Naive thymus-derived CD4-positive, alpha-beta T cell (primary cell): ENCODE measurements around the gene WWC2. TPM values are rescaled to one million over a fixed set of nuclear protein-coding genes. Genes with fewer than 3 reads are reported as not detected.

Experiments
- ATAC-seq: fragments of 150-1000 bp; cut with Tn5 transposase; 2 replicates; pipeline ENCODE4 v1.10.0; 2021; ENCODE audit warnings: mild to moderate bottlenecking, moderate library complexity
- CTCF ChIA-PET: fragments of 350-600 bp; sonication (Branson Sonifier 250); formaldehyde crosslinking; loops from one replicate; lab custom pipeline; 2021; ENCODE audit warnings: antibody characterized with exemption; lab: Charles Lee
- POLR2A ChIA-PET: fragments of 350-600 bp; sonication (Branson Sonifier 250); formaldehyde crosslinking; loops from one replicate; lab custom pipeline; 2021; ENCODE audit warnings: antibody characterized with exemption, inconsistent platforms; lab: Charles Lee
- DNase-seq, 9 donors: peaks; one replicate each; pipeline versions ENCODE4 v3.0.0 to v3.0.0-alpha.2; 2020 to 2022; ENCODE audit warnings: mixed read lengths in 1 of 9
- H3K27ac ChIP-seq: one replicate; pipeline ENCODE4 v1.7.0; 2013; ENCODE audit warnings: mild to moderate bottlenecking, low read depth, low read length, moderate library complexity
- H3K27me3 ChIP-seq, 2 donors: one replicate each; pipeline ENCODE4 v1.7.0; 2013; ENCODE audit warnings: low read length in 2 of 2, mild to moderate bottlenecking in 2 of 2, moderate library complexity in 2 of 2; ENCODE audit not compliant: control insufficient read depth in 2 of 2, insufficient read depth in 2 of 2
- H3K36me3 ChIP-seq, 3 experiments: 1 replicate in 2 of 3; 2 replicates in 1 of 3; pipeline ENCODE4 v1.7.0; 2013; ENCODE audit warnings: low read length in 3 of 3, mild to moderate bottlenecking in 3 of 3, moderate library complexity in 1 of 3; ENCODE audit not compliant: insufficient read depth in 3 of 3, control insufficient read depth in 2 of 3
- H3K4me1 ChIP-seq, 2 donors: one replicate each; pipeline ENCODE4 v1.7.0; 2013; ENCODE audit warnings: low read length in 2 of 2, mild to moderate bottlenecking in 2 of 2, moderate library complexity in 1 of 2; ENCODE audit not compliant: control insufficient read depth in 2 of 2, insufficient read depth in 2 of 2
- H3K4me3 ChIP-seq: 2 replicates; pipeline ENCODE4 v1.7.0; 2013; ENCODE audit warnings: mild to moderate bottlenecking, low read length
- H3K9me3 ChIP-seq, 3 experiments: 1 replicate in 2 of 3; 2 replicates in 1 of 3; pipeline ENCODE4 v1.7.0; 2013; ENCODE audit warnings: low read length in 3 of 3; ENCODE audit not compliant: control insufficient read depth in 2 of 3
- H3K27ac Mint-ChIP-seq, 9 donors: one replicate each; pipeline ENCODE4 v1.8.0; 2020 to 2022; ENCODE audit warnings: mixed read lengths in 9 of 9, mild to moderate bottlenecking in 8 of 9, moderate library complexity in 5 of 9, inconsistent platforms in 2 of 9
- H3K27me3 Mint-ChIP-seq, 5 donors: one replicate each; pipeline ENCODE4 v1.8.0; 2021 to 2022; ENCODE audit warnings: mixed read lengths in 5 of 5, mild to moderate bottlenecking in 1 of 5
- H3K36me3 Mint-ChIP-seq, 5 donors: one replicate each; pipeline ENCODE4 v1.8.0; 2020 to 2022; ENCODE audit warnings: mixed read lengths in 5 of 5, mild to moderate bottlenecking in 3 of 5, inconsistent platforms in 1 of 5
- H3K4me1 Mint-ChIP-seq, 7 donors: one replicate each; pipeline ENCODE4 v1.8.0; 2020 to 2022; ENCODE audit warnings: mixed read lengths in 7 of 7, mild to moderate bottlenecking in 3 of 7, inconsistent platforms in 1 of 7
- H3K4me3 Mint-ChIP-seq, 10 donors: one replicate each; pipeline ENCODE4 v1.8.0; 2020 to 2022; ENCODE audit warnings: mild to moderate bottlenecking in 10 of 10, mixed read lengths in 10 of 10, moderate library complexity in 6 of 10, inconsistent platforms in 2 of 10
- H3K9me3 Mint-ChIP-seq, 11 donors: one replicate each; pipeline ENCODE4 v1.8.0; 2020 to 2022; ENCODE audit warnings: mixed read lengths in 11 of 11, mild to moderate bottlenecking in 4 of 11, inconsistent platforms in 1 of 11, moderate library complexity in 1 of 11
- intact Hi-C, 2 donors: fragments of 100-400 bp; cut with micrococcal nuclease; formaldehyde crosslinking; loops; one replicate each; pipeline ENCODE4 v1.15.1; 2023
- polyA plus RNA-seq, 2 donors: library from polyadenylated mRNA; unstranded; fragments of 300-500 nt; fragmentation: Illumina TruSeq; gene quantifications; one replicate each; pipeline ENCODE4 v1.2.3, GENCODE V29; 2021
- total RNA-seq, 6 experiments: library from RNA in 5 of 6; stranded (reverse) in 5 of 6; gene quantifications; 1 replicate in 5 of 6; 2 replicates in 1 of 6; pipeline ENCODE4 v1.2.3 and lab custom pipeline; 2021 to 2026

The WWC2 gene
- total and polyA plus RNA-seq, 7 experiments from 2014 or later = 0.07 to 13.8 (median 9.9) TPM

- no peak overlapping the region for H3K27ac Mint-ChIP-seq
- no peaks in the 10 kb centered on the region for H3K27me3 Mint-ChIP-seq
- Histone ChIP-seq H3K9me3 (peaks cover 0 to 5% (median 0%) of the 10 kb centered on the region in 3 experiments), H3K27ac (no peak overlapping the region), H3K27me3 (no peaks in the 10 kb centered on the region), H3K4me3 (no peak overlapping the region), H3K36me3 (no peaks in the 10 kb centered on the region), H3K4me1 (no peaks in the 10 kb centered on the region)
- H3K36me3 Mint-ChIP-seq = peaks cover 0 to 46% (median 38%) of the 10 kb centered on the region in 5 donors
- intact Hi-C loops = no loop called here
- ATAC-seq = no peak
- no peak for DNase-seq
- H3K4me3 Mint-ChIP-seq = no peak overlapping the region
- peaks cover 4 to 32% (median 22%) of the 10 kb centered on the region in 11 donors for H3K9me3 Mint-ChIP-seq
- ChIA-PET CTCF (no interaction called here), POLR2A (no interaction called here)
- H3K4me1 Mint-ChIP-seq = no peaks in the 10 kb centered on the region
These were observed 173.3 kb downstream of the WWC2 start for GRCh38 chr4:183272384-183272783.

GRCh38 chr4:183276106-183276505, 177.0 kb downstream of the WWC2 start:
- no peak for ATAC-seq
- Mint-ChIP-seq H3K36me3 (peaks cover 0 to 53% (median 40%) of the 10 kb centered on the region in 5 donors), H3K9me3 (peaks cover 4 to 32% (median 22%) of the 10 kb centered on the region in 11 donors), H3K27me3 (peaks cover 0 to 2% (median 0%) of the 10 kb centered on the region in 5 donors), H3K27ac (no peak overlapping the region), H3K4me3 (no peak overlapping the region), H3K4me1 (no peaks in the 10 kb centered on the region)
- Histone ChIP-seq H3K27ac (no peak overlapping the region), H3K4me3 (no peak overlapping the region), H3K9me3 (peaks cover 0 to 5% (median 0%) of the 10 kb centered on the region in 3 experiments), H3K36me3 (no peaks in the 10 kb centered on the region), H3K4me1 (no peaks in the 10 kb centered on the region), H3K27me3 (no peaks in the 10 kb centered on the region)
- CTCF ChIA-PET = no interaction called here
- intact Hi-C loops = no loop called here
- POLR2A ChIA-PET = no interaction called here
- DNase-seq = no peak

GRCh38 chr4:183284258-183284785, 185.3 kb downstream of the WWC2 start:
- H3K4me1 Mint-ChIP-seq = no peaks in the 10 kb centered on the region
- intact Hi-C loops = no loop called here
- CTCF ChIA-PET = no interaction called here

GRCh38 chr4:183284965-183285364, 185.9 kb downstream of the WWC2 start:
- no peak overlapping the region for H3K4me3 Mint-ChIP-seq
- H3K27ac Mint-ChIP-seq = no peak overlapping the region
- H3K9me3 Mint-ChIP-seq = no peaks in the 10 kb centered on the region
- ChIA-PET POLR2A (no interaction called here), CTCF (no interaction called here)
- Histone ChIP-seq H3K4me1 (no peaks in the 10 kb centered on the region), H3K27me3 (no peaks in the 10 kb centered on the region), H3K4me3 (no peak overlapping the region), H3K36me3 (no peaks in the 10 kb centered on the region), H3K9me3 (no peaks in the 10 kb centered on the region), H3K27ac (no peak overlapping the region)
- H3K27me3 Mint-ChIP-seq = peaks cover 0 to under 1% (median 0%) of the 10 kb centered on the region in 5 donors
- H3K4me1 Mint-ChIP-seq = no peaks in the 10 kb centered on the region
- intact Hi-C loops = no loop called here
- ATAC-seq (no peak), DNase-seq (no peak)
- H3K36me3 Mint-ChIP-seq = peaks cover 0 to 52% (median 20%) of the 10 kb centered on the region in 5 donors

More at GRCh38 chr4:183284258-183284785, 185.3 kb downstream of the WWC2 start:
- Histone ChIP-seq H3K4me1 (no peaks in the 10 kb centered on the region), H3K36me3 (no peaks in the 10 kb centered on the region), H3K4me3 (no peak overlapping the region), H3K27ac (no peak overlapping the region), H3K9me3 (no peaks in the 10 kb centered on the region), H3K27me3 (no peaks in the 10 kb centered on the region)
- ATAC-seq (no peak), DNase-seq (no peak)
- Mint-ChIP-seq H3K4me3 (no peak overlapping the region), H3K27me3 (peaks cover 0 to 2% (median 0%) of the 10 kb centered on the region in 5 donors), H3K27ac (no peak overlapping the region), H3K9me3 (no peaks in the 10 kb centered on the region), H3K36me3 (peaks cover 0 to 56% (median 18%) of the 10 kb centered on the region in 5 donors)
- POLR2A ChIA-PET = no interaction called here

- H3K27me3 Mint-ChIP-seq = no peaks in the 10 kb centered on the region
- CTCF ChIA-PET = no interaction called here
- ATAC-seq (no peak), DNase-seq (no peak)
- H3K9me3 Mint-ChIP-seq = no peaks in the 10 kb centered on the region
- no peak overlapping the region for H3K27ac Mint-ChIP-seq
- Histone ChIP-seq H3K27ac (no peak overlapping the region), H3K4me1 (no peaks in the 10 kb centered on the region), H3K4me3 (no peak overlapping the region), H3K9me3 (no peaks in the 10 kb centered on the region), H3K27me3 (no peaks in the 10 kb centered on the region), H3K36me3 (no peaks in the 10 kb centered on the region)
- POLR2A ChIA-PET = no interaction called here
- H3K36me3 Mint-ChIP-seq = peaks cover 0 to 46% (median 14%) of the 10 kb centered on the region in 5 donors
- intact Hi-C loops = no loop called here
- H3K4me3 Mint-ChIP-seq = no peak overlapping the region
- H3K4me1 Mint-ChIP-seq = no peaks in the 10 kb centered on the region
These were observed 186.8 kb downstream of the WWC2 start for GRCh38 chr4:183285886-183286285.

GRCh38 chr4:183286590-183287308, 187.7 kb downstream of the WWC2 start:
- Histone ChIP-seq H3K27ac (no peak overlapping the region), H3K9me3 (no peaks in the 10 kb centered on the region), H3K4me3 (no peak overlapping the region), H3K27me3 (no peaks in the 10 kb centered on the region), H3K36me3 (no peaks in the 10 kb centered on the region), H3K4me1 (no peaks in the 10 kb centered on the region)
- ChIA-PET CTCF (no interaction called here), POLR2A (no interaction called here)
- peaks cover 0 to 49% (median 14%) of the 10 kb centered on the region in 5 donors for H3K36me3 Mint-ChIP-seq
- intact Hi-C loops = no loop called here
- H3K4me3 Mint-ChIP-seq = no peak overlapping the region
- H3K9me3 Mint-ChIP-seq = no peaks in the 10 kb centered on the region
- H3K4me1 Mint-ChIP-seq = no peaks in the 10 kb centered on the region
- H3K27ac Mint-ChIP-seq = peak overlapping the region in 1 of 9 donors; percentile 34
- ATAC-seq (no peak), DNase-seq (no peak)
- no peaks in the 10 kb centered on the region for H3K27me3 Mint-ChIP-seq

- no peaks in the 10 kb centered on the region for H3K36me3 ChIP-seq
- H3K27ac ChIP-seq = no peak overlapping the region
- ChIA-PET CTCF (no interaction called here), POLR2A (no interaction called here)
- Mint-ChIP-seq H3K9me3 (no peaks in the 10 kb centered on the region), H3K4me3 (no peak overlapping the region), H3K4me1 (no peaks in the 10 kb centered on the region), H3K36me3 (peaks cover 0 to 47% (median 13%) of the 10 kb centered on the region in 5 donors), H3K27ac (no peak overlapping the region), H3K27me3 (no peaks in the 10 kb centered on the region)
- no peak for DNase-seq
- H3K4me3 ChIP-seq = no peak overlapping the region
- ATAC-seq = no peak
- intact Hi-C loops = no loop called here
- no peaks in the 10 kb centered on the region for H3K4me1 ChIP-seq
- H3K27me3 ChIP-seq = no peaks in the 10 kb centered on the region
- H3K9me3 ChIP-seq = no peaks in the 10 kb centered on the region
These were observed 188.2 kb downstream of the WWC2 start for GRCh38 chr4:183287309-183287659.
